GM12878 (cell line): Measurements from ENCODE around the gene SEPTIN14. TPM values are rescaled to one million over a fixed set of nuclear protein-coding genes. Genes with fewer than 3 reads are reported as not detected.
A peak's percentile ranks its signal among the peaks of the same experiment; 100 is the strongest.
"Not testable (repeated sequence)": the region's sequence is repeated elsewhere in the genome, so short reads cannot be mapped to it uniquely, and the experiment has no call there.

Source experiments
- ATAC-seq: fragments of 200-7000 bp; cut with Tn5 transposase; 3 replicates; pipeline ENCODE4 v1.9.1; 2020; ENCODE audit warnings: mild to moderate bottlenecking, moderate library complexity
- BruUV-seq: library from RNA; stranded (reverse); fragments of 400-500 nt; replicated peaks from 2 replicates; lab custom pipeline; 2021; lab: Mats Ljungman, UMichigan
- CTCF ChIA-PET: fragments of 300-600 bp; sonication (Branson Sonifier 250); formaldehyde crosslinking; extraction: SDS; loops from one replicate; lab custom pipeline; 2021; ENCODE audit warnings: inconsistent platforms; lab: Yijun Ruan, JAX
- POLR2A ChIA-PET: fragments of 350-600 bp; formaldehyde crosslinking; extraction: SDS; loops from one replicate; lab custom pipeline; 2021; ENCODE audit warnings: inconsistent platforms; lab: Charles Lee
- RAD21 ChIA-PET: fragments of 300-600 bp; sonication (Branson Sonifier 250); formaldehyde crosslinking; loops from one replicate; lab custom pipeline; 2023; ENCODE audit warnings: antibody characterized with exemption; ENCODE audit not compliant: unreplicated experiment; lab: Charles Lee
- SMC1A ChIA-PET: fragments of 300-600 bp; sonication (Branson Sonifier 250); formaldehyde crosslinking; loops from one replicate; lab custom pipeline; 2023; ENCODE audit not compliant: unreplicated experiment, uncharacterized antibody; lab: Charles Lee
- DNase-seq: peaks from one replicate; pipeline ENCODE4 v3.0.0-alpha.2; 2011; ENCODE audit warnings: low read depth, low spot score
- FAIRE-seq: peaks from 3 replicates; lab custom pipeline; 2011; peaks lifted over from hg19 to GRCh38; lab: Jason Lieb, UNC
- H2AFZ ChIP-seq: 2 replicates; pipeline ENCODE4 v1.6.0; 2011; ENCODE audit warnings: low read depth, low read length, control low read depth; ENCODE audit not compliant: control insufficient read depth
- H3K27ac ChIP-seq: 2 replicates; pipeline ENCODE4 v1.5.1; 2011; ENCODE audit warnings: control low read depth; ENCODE audit not compliant: control insufficient read depth, insufficient read depth
- H3K27me3 ChIP-seq, 2 experiments: replicated peaks in 1 of 2; 2 replicates each; pipeline versions ENCODE4 v1.6.0 to v1.6.1; 2011; ENCODE audit warnings: low read length in 1 of 2; ENCODE audit not compliant: control insufficient read depth in 2 of 2, insufficient read depth in 2 of 2
- H3K36me3 ChIP-seq, 2 experiments: 2 replicates each; pipeline ENCODE4 v1.5.1; 2011; ENCODE audit warnings: low read length in 1 of 2; ENCODE audit not compliant: control insufficient read depth in 2 of 2, insufficient read depth in 2 of 2
- H3K4me1 ChIP-seq: 2 replicates; pipeline ENCODE4 v1.6.1; 2011; ENCODE audit warnings: mild to moderate bottlenecking, low read length, moderate library complexity, mixed read lengths; ENCODE audit not compliant: control insufficient read depth, insufficient read depth
- H3K4me2 ChIP-seq: 2 replicates; pipeline ENCODE4 v1.6.0; 2011; ENCODE audit warnings: control low read depth; ENCODE audit not compliant: control insufficient read depth, insufficient read depth
- H3K4me3 ChIP-seq: fragments of 200-600 bp; sonication (generic); 2 replicates; pipeline ENCODE4 v1.5.1; 2016
- H3K79me2 ChIP-seq: 2 replicates; pipeline ENCODE4 v1.6.0; 2011; ENCODE audit warnings: low read length; ENCODE audit not compliant: control insufficient read depth, insufficient read depth
- H3K9ac ChIP-seq: 2 replicates; pipeline ENCODE4 v1.8.0; 2011; ENCODE audit warnings: low read length, control low read depth, mixed read lengths; ENCODE audit not compliant: control insufficient read depth, insufficient read depth
- H3K9me3 ChIP-seq: replicated peaks from 3 replicates; pipeline ENCODE4 v1.5.1; 2011; ENCODE audit warnings: mild to moderate bottlenecking, low read length; ENCODE audit not compliant: control insufficient read depth, insufficient read depth
- H4K20me1 ChIP-seq: 2 replicates; pipeline ENCODE4 v1.6.0; 2011; ENCODE audit not compliant: control insufficient read depth, insufficient read depth
- SMARCA5 ChIP-seq: fragments of 450-650 bp; IDR thresholded peaks from 2 replicates; pipeline ENCODE4 v1.6.1; 2017; ENCODE audit warnings: mild to moderate bottlenecking
- WGBS: methylation state at CpG from one replicate; pipeline ENCODE4 v1.1.6; 2016; ENCODE audit warnings: low lambda C conversion rate; ENCODE audit not compliant: insufficient replicate concordance, insufficient coverage; ENCODE audit errors: missing lambda C conversion rate; 5-methylcytosine and 5-hydroxymethylcytosine counted together
- in situ Hi-C: fragments of 300-500 bp; cut with MboI; formaldehyde crosslinking; loops from 9 replicates; pipeline ENCODE4 v1.14.3; 2018; ENCODE audit warnings: mixed read lengths
- intact Hi-C: fragments of 100-400 bp; cut with micrococcal nuclease; formaldehyde crosslinking; loops from one replicate; pipeline ENCODE4 v1.14.2; 2022; ENCODE audit not compliant: unreplicated experiment
- polyA plus RNA-seq, 11 experiments: library from polyadenylated mRNA; depleted of rRNA in 4 of 11; unstranded in 6 of 11; stranded (reverse) in 5 of 11; fragments of >200 nt; fragmentation: Nextera tagmentation in 4 of 11; fragmentation: Illumina TruSeq in 1 of 11; extraction: Ambion mirVana in 4 of 11; extraction: Trizol in 1 of 11; gene quantifications; 1 replicate in 1 of 11; 2 replicates in 10 of 11; pipeline versions ENCODE4 v1.2.1 to v1.2.3, GENCODE V29; 2011 to 2016; ENCODE audit warnings: inconsistent platforms in 2 of 11, missing spikeins in 2 of 11, low read depth in 1 of 11
- total RNA-seq, 4 experiments: library from RNA; depleted of rRNA in 3 of 4; stranded (reverse); fragments of >200 nt in 3 of 4; fragmentation: Illumina TruSeq in 1 of 4; extraction: Trizol in 1 of 4; gene quantifications; 2 replicates each; pipeline versions ENCODE4 v1.2.1 to v1.2.3, GENCODE V29; 2013 to 2021
- TF ChIP-seq, protein P1 (sequence below): fragments of 450-650 bp; IDR thresholded peaks from 2 replicates; pipeline ENCODE4 v1.6.1; 2017; ENCODE audit warnings: mild to moderate bottlenecking, moderate library complexity

Gene SEPTIN14
- total and polyA plus RNA-seq, 10 of the 15 experiments (the other 5 are each of a cell fraction or from before 2014, with no cell fraction given), result 0.01 TPM; not detected in 9

- TF ChIP-seq, protein P1, sequence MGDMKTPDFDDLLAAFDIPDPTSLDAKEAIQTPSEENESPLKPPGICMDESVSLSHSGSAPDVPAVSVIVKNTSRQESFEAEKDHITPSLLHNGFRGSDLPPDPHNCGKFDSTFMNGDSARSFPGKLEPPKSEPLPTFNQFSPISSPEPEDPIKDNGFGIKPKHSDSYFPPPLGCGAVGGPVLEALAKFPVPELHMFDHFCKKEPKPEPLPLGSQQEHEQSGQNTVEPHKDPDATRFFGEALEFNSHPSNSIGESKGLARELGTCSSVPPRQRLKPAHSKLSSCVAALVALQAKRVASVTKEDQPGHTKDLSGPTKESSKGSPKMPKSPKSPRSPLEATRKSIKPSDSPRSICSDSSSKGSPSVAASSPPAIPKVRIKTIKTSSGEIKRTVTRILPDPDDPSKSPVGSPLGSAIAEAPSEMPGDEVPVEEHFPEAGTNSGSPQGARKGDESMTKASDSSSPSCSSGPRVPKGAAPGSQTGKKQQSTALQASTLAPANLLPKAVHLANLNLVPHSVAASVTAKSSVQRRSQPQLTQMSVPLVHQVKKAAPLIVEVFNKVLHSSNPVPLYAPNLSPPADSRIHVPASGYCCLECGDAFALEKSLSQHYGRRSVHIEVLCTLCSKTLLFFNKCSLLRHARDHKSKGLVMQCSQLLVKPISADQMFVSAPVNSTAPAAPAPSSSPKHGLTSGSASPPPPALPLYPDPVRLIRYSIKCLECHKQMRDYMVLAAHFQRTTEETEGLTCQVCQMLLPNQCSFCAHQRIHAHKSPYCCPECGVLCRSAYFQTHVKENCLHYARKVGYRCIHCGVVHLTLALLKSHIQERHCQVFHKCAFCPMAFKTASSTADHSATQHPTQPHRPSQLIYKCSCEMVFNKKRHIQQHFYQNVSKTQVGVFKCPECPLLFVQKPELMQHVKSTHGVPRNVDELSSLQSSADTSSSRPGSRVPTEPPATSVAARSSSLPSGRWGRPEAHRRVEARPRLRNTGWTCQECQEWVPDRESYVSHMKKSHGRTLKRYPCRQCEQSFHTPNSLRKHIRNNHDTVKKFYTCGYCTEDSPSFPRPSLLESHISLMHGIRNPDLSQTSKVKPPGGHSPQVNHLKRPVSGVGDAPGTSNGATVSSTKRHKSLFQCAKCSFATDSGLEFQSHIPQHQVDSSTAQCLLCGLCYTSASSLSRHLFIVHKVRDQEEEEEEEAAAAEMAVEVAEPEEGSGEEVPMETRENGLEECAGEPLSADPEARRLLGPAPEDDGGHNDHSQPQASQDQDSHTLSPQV, result no peak
- no peak for TF ChIP-seq SMARCA5
These were observed 31.4 kb upstream of the SEPTIN14 start (continued) for GRCh38 chr7:55893940-55894339.

- CTCF ChIA-PET, H3K4me1 ChIP-seq, ATAC-seq, DNase-seq, POLR2A ChIA-PET, H3K27me3 ChIP-seq, H3K36me3 ChIP-seq, FAIRE-seq, BruUV-seq, H3K9ac ChIP-seq, RAD21 ChIA-PET, H3K79me2 ChIP-seq, H4K20me1 ChIP-seq, H3K27ac ChIP-seq, H3K9me3 ChIP-seq, SMC1A ChIA-PET: not testable (repeated sequence)
- in situ Hi-C loops (loop anchor here (25.0 kb wide), 1 partner anchor 1126 kb away; the partner anchor contains the start of gene SEC61G), intact Hi-C loops (loop anchor here (10.0 kb wide), 1 partner anchor 216 kb away; the partner anchor contains the start of gene CHCHD2)
- H3K4me3 ChIP-seq, result peak overlapping the region; percentile 57; the same call in 1 of the 2 replicates
- peak overlapping the region; percentile 83 for H2AFZ ChIP-seq
- WGBS, result 93% methylated on average over 10 of the region's 10 CpGs
- H3K4me2 ChIP-seq, result peak overlapping the region; percentile 71
These were observed 25.8 kb upstream of the SEPTIN14 start for GRCh38 chr7:55888378-55888777.
